HEK293 (cell line): ENCODE measurements around the gene PCBD1.

Experiments
- FEZF1 ChIP-seq: fragments of 450-650 bp; formaldehyde crosslinking; IDR thresholded peaks from 2 replicates; pipeline ENCODE4 v1.5.1; 2016; ENCODE audit warnings: missing biosample characterization, missing genetic modification characterization
- PRDM4 ChIP-seq: fragments of 450-650 bp; formaldehyde crosslinking; IDR thresholded peaks from 2 replicates; pipeline ENCODE4 v1.5.1; 2017; ENCODE audit warnings: missing biosample characterization, missing genetic modification characterization
- SALL2 ChIP-seq: fragments of 450-650 bp; formaldehyde crosslinking; IDR thresholded peaks from 2 replicates; pipeline ENCODE4 v1.5.0; 2017; ENCODE audit warnings: missing biosample characterization, mild to moderate bottlenecking, missing genetic modification characterization, borderline replicate concordance
- ZNF133 ChIP-seq: fragments of 450-650 bp; formaldehyde crosslinking; IDR thresholded peaks from 2 replicates; pipeline ENCODE4 v1.5.1; 2016; ENCODE audit warnings: missing biosample characterization, missing genetic modification characterization
- ZNF561 ChIP-seq: fragments of 450-650 bp; IDR thresholded peaks from 2 replicates; pipeline ENCODE4 v1.5.1; 2018; ENCODE audit warnings: missing biosample characterization, missing genetic modification characterization, borderline replicate concordance
- ZNF768 ChIP-seq: fragments of 450-650 bp; formaldehyde crosslinking; IDR thresholded peaks from 2 replicates; pipeline ENCODE4 v1.5.1; 2018; ENCODE audit warnings: missing biosample characterization, mild to moderate bottlenecking, missing genetic modification characterization
- ZNF830 ChIP-seq: fragments of 450-650 bp; IDR thresholded peaks from 2 replicates; pipeline ENCODE4 v1.5.0; 2018; ENCODE audit warnings: missing biosample characterization, missing genetic modification characterization, low read depth, mild to moderate bottlenecking, moderate library complexity
- ZSCAN16 ChIP-seq: fragments of 450-650 bp; formaldehyde crosslinking; IDR thresholded peaks from 2 replicates; pipeline ENCODE4 v1.5.1; 2016; ENCODE audit warnings: missing biosample characterization, missing genetic modification characterization
- ZSCAN30 ChIP-seq: fragments of 450-650 bp; IDR thresholded peaks from 2 replicates; pipeline ENCODE4 v1.5.1; 2018; ENCODE audit warnings: missing biosample characterization, mild to moderate bottlenecking, missing genetic modification characterization, moderate library complexity
- TF ChIP-seq, protein P1 (sequence below): fragments of 450-650 bp; formaldehyde crosslinking; IDR thresholded peaks from 2 replicates; pipeline ENCODE4 v1.5.1; 2016; ENCODE audit warnings: missing biosample characterization, missing genetic modification characterization
- TF ChIP-seq, protein P2 (sequence below): fragments of 450-650 bp; formaldehyde crosslinking; IDR thresholded peaks from 2 replicates; pipeline ENCODE4 v1.5.1; 2016; ENCODE audit warnings: missing biosample characterization, missing genetic modification characterization, low read depth

DNA sequence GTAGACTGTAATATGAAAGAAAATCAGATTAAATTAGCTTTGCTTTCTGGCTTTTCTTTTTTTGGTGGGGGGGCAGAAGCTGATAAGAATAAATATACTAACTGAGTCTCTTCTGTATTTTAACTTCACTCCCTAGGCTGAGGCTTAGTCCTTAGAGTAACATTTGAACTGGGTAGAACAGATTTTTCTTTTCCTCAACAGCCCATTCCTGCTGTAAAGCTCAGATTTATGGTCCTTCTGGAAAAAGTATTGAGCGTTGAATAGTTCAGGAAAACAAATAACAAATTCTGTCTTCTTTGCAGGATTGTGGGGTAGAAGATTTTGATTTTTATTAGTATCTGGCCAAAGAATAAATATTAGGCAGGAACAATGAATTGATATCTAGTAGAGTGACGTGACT lies 54.8 kb downstream of the PCBD1 start:
- TF ChIP-seq, protein P1, sequence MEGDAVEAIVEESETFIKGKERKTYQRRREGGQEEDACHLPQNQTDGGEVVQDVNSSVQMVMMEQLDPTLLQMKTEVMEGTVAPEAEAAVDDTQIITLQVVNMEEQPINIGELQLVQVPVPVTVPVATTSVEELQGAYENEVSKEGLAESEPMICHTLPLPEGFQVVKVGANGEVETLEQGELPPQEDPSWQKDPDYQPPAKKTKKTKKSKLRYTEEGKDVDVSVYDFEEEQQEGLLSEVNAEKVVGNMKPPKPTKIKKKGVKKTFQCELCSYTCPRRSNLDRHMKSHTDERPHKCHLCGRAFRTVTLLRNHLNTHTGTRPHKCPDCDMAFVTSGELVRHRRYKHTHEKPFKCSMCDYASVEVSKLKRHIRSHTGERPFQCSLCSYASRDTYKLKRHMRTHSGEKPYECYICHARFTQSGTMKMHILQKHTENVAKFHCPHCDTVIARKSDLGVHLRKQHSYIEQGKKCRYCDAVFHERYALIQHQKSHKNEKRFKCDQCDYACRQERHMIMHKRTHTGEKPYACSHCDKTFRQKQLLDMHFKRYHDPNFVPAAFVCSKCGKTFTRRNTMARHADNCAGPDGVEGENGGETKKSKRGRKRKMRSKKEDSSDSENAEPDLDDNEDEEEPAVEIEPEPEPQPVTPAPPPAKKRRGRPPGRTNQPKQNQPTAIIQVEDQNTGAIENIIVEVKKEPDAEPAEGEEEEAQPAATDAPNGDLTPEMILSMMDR (tag by site-specific recombination) = no peak
- TF ChIP-seq ZNF561 (tag by site-specific recombination) (no peak), SALL2 (tag by site-specific recombination) (no peak), ZNF133 (tag by site-specific recombination) (no peak), ZSCAN16 (no peak), FEZF1 (no peak), ZSCAN30 (tag by site-specific recombination) (no peak), ZNF768 (tag by site-specific recombination) (no peak), PRDM4 (tag by site-specific recombination) (no peak), ZNF830 (tag by site-specific recombination) (no peak)
- TF ChIP-seq, protein P2, sequence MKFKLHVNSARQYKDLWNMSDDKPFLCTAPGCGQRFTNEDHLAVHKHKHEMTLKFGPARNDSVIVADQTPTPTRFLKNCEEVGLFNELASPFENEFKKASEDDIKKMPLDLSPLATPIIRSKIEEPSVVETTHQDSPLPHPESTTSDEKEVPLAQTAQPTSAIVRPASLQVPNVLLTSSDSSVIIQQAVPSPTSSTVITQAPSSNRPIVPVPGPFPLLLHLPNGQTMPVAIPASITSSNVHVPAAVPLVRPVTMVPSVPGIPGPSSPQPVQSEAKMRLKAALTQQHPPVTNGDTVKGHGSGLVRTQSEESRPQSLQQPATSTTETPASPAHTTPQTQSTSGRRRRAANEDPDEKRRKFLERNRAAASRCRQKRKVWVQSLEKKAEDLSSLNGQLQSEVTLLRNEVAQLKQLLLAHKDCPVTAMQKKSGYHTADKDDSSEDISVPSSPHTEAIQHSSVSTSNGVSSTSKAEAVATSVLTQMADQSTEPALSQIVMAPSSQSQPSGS (tag by site-specific recombination) = no peak
